DMS 273 (cell line): Measurements from ENCODE around the gene CADM2.
"Not testable (repeated sequence)": the region's sequence is repeated elsewhere in the genome, so short reads cannot be mapped to it uniquely, and the experiment has no call there.

Experiments used
- DNase-seq: peaks from one replicate; lab custom pipeline; 2025; ENCODE audit not compliant: unreplicated experiment; lab: John Stamatoyannopoulos, UW

The CADM2 gene

GRCh38 chr3:84958495-84959469 is at the start of gene CADM2:
Gene CADM2 (plus strand): TSS chr3:84958989.
- DNase-seq, result peak; percentile 94

- DNase-seq, result not testable (repeated sequence)
Measured at GRCh38 chr3:84918592-84918991, 40.2 kb upstream of the CADM2 start.

GRCh38 chr3:84922682-84923081 is 36.1 kb upstream of the CADM2 start:
- DNase-seq, result no peak

- no peak for DNase-seq
Measured at GRCh38 chr3:84925571-84925970, 33.2 kb upstream of the CADM2 start.

- DNase-seq, result peak; percentile 1
Measured at GRCh38 chr3:84943379-84943778, 15.4 kb upstream of the CADM2 start.

GRCh38 chr3:84946240-84946639 is 12.5 kb upstream of the CADM2 start:
- DNase-seq, result no peak

GRCh38 chr3:84959470-84960271 is 882 bp downstream of the CADM2 start:
- DNase-seq, result peak; percentile 62

- DNase-seq, result no peak
Measured at GRCh38 chr3:84960581-84960980, 1.8 kb downstream of the CADM2 start.

GRCh38 chr3:84961011-84961410 is 2.2 kb downstream of the CADM2 start:
- DNase-seq, result no peak

- no peak for DNase-seq
Measured at GRCh38 chr3:84961521-84962255, 2.9 kb downstream of the CADM2 start.

- DNase-seq, result no peak
Measured at GRCh38 chr3:84962415-84962814, 3.6 kb downstream of the CADM2 start.

- DNase-seq, result peak; percentile 25
Measured at GRCh38 chr3:84963137-84963536, 4.3 kb downstream of the CADM2 start.

GRCh38 chr3:84965141-84965540 is 6.4 kb downstream of the CADM2 start:
- DNase-seq, result peak; percentile 77

- DNase-seq, result peak; percentile 40
Measured at GRCh38 chr3:84967767-84968581, 9.2 kb downstream of the CADM2 start.

- DNase-seq, result no peak
Measured at GRCh38 chr3:84968701-84969235, 10.0 kb downstream of the CADM2 start.

- peak; percentile 19 for DNase-seq
Measured at GRCh38 chr3:84974347-84974746, 15.6 kb downstream of the CADM2 start.

- no peak for DNase-seq
Measured at GRCh38 chr3:84977021-84977420, 18.2 kb downstream of the CADM2 start.

GRCh38 chr3:84978843-84979242 is 20.1 kb downstream of the CADM2 start:
- no peak for DNase-seq

- peak; percentile 51 for DNase-seq
Measured at GRCh38 chr3:84980011-84980410, 21.2 kb downstream of the CADM2 start.

GRCh38 chr3:84980456-84980855 is 21.7 kb downstream of the CADM2 start:
- DNase-seq, result no peak
